SK-N-SH treated with all-trans-retinoic acid at 6 μM for 48 hours (cell line): ENCODE data around the gene MRTFA.

Source experiments
- ATAC-seq: fragments of 200-7000 bp; cut with Tn5 transposase; 3 replicates; pipeline ENCODE4 v1.9.1; 2020; ENCODE audit warnings: mild to moderate bottlenecking, moderate library complexity
- ARNTL ChIP-seq: fragments of 450-650 bp; formaldehyde crosslinking; IDR thresholded peaks from 2 replicates; pipeline ENCODE4 v1.5.0; 2020; ENCODE audit warnings: low read depth, mild to moderate bottlenecking, moderate library complexity, borderline replicate concordance
- BACH2 ChIP-seq: fragments of 250-450 bp; sonication (Bioruptor Pico); IDR thresholded peaks from 2 replicates; pipeline ENCODE4 v1.9.0; 2021; ENCODE audit warnings: mild to moderate bottlenecking, borderline replicate concordance
- CSDC2 ChIP-seq: fragments of 250-450 bp; sonication (Bioruptor Pico); IDR thresholded peaks from 2 replicates; pipeline ENCODE4 v1.5.0; 2020; ENCODE audit warnings: mild to moderate bottlenecking, moderate library complexity
- ESRRG ChIP-seq: fragments of 250-450 bp; sonication (Bioruptor Pico); IDR thresholded peaks from 2 replicates; pipeline ENCODE4 v1.6.1; 2021; ENCODE audit warnings: mild to moderate bottlenecking
- GLIS3 ChIP-seq: fragments of 250-450 bp; sonication (Bioruptor Pico); IDR thresholded peaks from 2 replicates; pipeline ENCODE4 v1.5.0; 2020; ENCODE audit warnings: mild to moderate bottlenecking, moderate library complexity
- ISL1 ChIP-seq: fragments of 250-450 bp; sonication (Bioruptor Pico); IDR thresholded peaks from 2 replicates; pipeline ENCODE4 v2.1.2; 2022; ENCODE audit warnings: mild to moderate bottlenecking, moderate library complexity
- OSR1 ChIP-seq: fragments of 250-450 bp; sonication (Bioruptor Pico); IDR thresholded peaks from 2 replicates; pipeline ENCODE4 v1.8.0; 2022; ENCODE audit warnings: moderate library complexity, mild to moderate bottlenecking, inconsistent platforms
- PPARA ChIP-seq: fragments of 250-450 bp; sonication (Bioruptor Pico); IDR thresholded peaks from 2 replicates; pipeline ENCODE4 v1.5.0; 2020; ENCODE audit warnings: mild to moderate bottlenecking, borderline replicate concordance
- RARB ChIP-seq: fragments of 250-450 bp; sonication (Bioruptor Pico); IDR thresholded peaks from 2 replicates; pipeline ENCODE4 v1.8.0; 2021; ENCODE audit warnings: mild to moderate bottlenecking, moderate library complexity
- SNAI2 ChIP-seq: fragments of 250-450 bp; sonication (Bioruptor Pico); IDR thresholded peaks from 2 replicates; pipeline ENCODE4 v1.5.0; 2020; ENCODE audit warnings: mild to moderate bottlenecking, moderate library complexity
- TCF4 ChIP-seq: fragments of 250-450 bp; sonication (Bioruptor Pico); IDR thresholded peaks from 2 replicates; pipeline ENCODE4 v1.8.0; 2021; ENCODE audit warnings: mild to moderate bottlenecking, moderate library complexity, borderline replicate concordance
- TOX ChIP-seq: fragments of 250-450 bp; sonication (Bioruptor Pico); IDR thresholded peaks from 2 replicates; pipeline ENCODE4 v1.8.0; 2021; ENCODE audit warnings: mild to moderate bottlenecking, moderate library complexity, borderline replicate concordance
- ZC3H10 ChIP-seq: fragments of 250-450 bp; sonication (Bioruptor Pico); IDR thresholded peaks from 2 replicates; pipeline ENCODE4 v1.5.1; 2021; ENCODE audit warnings: mild to moderate bottlenecking, moderate library complexity
- ZFP3 ChIP-seq: fragments of 250-450 bp; sonication (Bioruptor Pico); IDR thresholded peaks from 2 replicates; pipeline ENCODE4 v1.5.0; 2020; ENCODE audit warnings: mild to moderate bottlenecking, moderate library complexity
- ZFP30 ChIP-seq: fragments of 450-650 bp; formaldehyde crosslinking; IDR thresholded peaks from 2 replicates; pipeline ENCODE4 v1.5.0; 2022; ENCODE audit warnings: mild to moderate bottlenecking, moderate library complexity
- ZNF565 ChIP-seq: fragments of 450-650 bp; formaldehyde crosslinking; conservative IDR thresholded peaks from 2 replicates; pipeline ENCODE4 v1.5.0; 2020; ENCODE audit warnings: low read depth, mild to moderate bottlenecking, moderate library complexity
- ZNF70 ChIP-seq: fragments of 450-650 bp; formaldehyde crosslinking; IDR thresholded peaks from 2 replicates; pipeline ENCODE4 v1.5.0; 2020; ENCODE audit warnings: mild to moderate bottlenecking, moderate library complexity
- ZNF8 ChIP-seq: fragments of 450-650 bp; formaldehyde crosslinking; IDR thresholded peaks from 2 replicates; pipeline ENCODE4 v1.5.0; 2020; ENCODE audit warnings: mild to moderate bottlenecking, moderate library complexity
- TF ChIP-seq, protein P1 (sequence below): fragments of 250-450 bp; sonication (Bioruptor Pico); IDR thresholded peaks from 2 replicates; pipeline ENCODE4 v1.5.1; 2021; ENCODE audit warnings: mild to moderate bottlenecking, moderate library complexity
- TF ChIP-seq, protein P2 (sequence below): fragments of 250-450 bp; sonication (Bioruptor Pico); IDR thresholded peaks from 2 replicates; pipeline ENCODE4 v1.8.0; 2021; ENCODE audit warnings: low read depth, mild to moderate bottlenecking, moderate library complexity, borderline replicate concordance
- TF ChIP-seq, protein P3 (sequence below): fragments of 250-450 bp; sonication (Bioruptor Pico); IDR thresholded peaks from 2 replicates; pipeline ENCODE4 v1.5.1; 2020; ENCODE audit warnings: low read depth, mild to moderate bottlenecking, moderate library complexity
- TF ChIP-seq, protein P4 (sequence below): fragments of 250-450 bp; sonication (Bioruptor Pico); IDR thresholded peaks from 2 replicates; pipeline ENCODE4 v1.5.0; 2020; ENCODE audit warnings: mild to moderate bottlenecking, moderate library complexity

MRTFA gene

DNA sequence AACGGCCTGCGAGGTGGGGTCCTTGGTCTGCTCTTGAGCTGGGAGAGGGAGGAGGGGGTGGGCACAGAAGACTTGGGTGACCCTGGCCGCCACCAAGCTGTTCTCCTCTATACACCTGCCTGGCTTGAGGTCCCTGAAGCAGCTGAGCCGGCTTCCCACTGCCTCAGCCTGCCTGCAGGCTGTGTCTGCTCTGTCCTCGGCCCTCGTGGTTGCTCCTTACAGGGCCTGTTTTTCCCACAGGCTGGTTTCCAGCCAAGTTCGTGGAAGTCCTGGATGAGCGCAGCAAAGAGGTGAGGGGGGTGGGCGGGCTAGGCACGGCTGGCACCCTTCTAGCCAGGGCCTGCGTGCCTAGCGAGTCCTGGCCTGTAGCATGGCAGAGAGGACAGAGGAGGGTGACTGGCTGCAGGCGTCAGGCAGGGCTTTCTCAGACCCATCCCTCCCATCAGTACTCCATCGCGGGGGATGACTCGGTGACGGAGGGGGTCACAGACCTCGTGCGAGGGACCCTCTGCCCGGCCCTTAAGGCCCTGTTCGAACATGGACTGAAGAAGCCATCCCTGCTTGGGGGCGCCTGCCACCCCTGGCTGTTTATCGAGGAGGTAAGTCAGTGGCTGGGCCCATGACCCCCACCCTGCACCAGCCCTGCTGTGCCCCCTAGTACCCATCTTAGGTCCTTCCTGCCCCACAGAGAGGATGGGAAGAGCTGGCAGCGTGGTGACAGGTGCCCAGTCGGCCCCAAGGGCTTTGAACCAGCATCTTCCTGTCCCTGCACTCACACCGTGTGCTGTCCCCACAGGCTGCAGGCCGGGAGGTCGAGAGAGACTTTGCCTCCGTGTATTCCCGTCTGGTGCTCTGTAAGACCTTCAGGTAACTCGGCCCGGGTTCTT, 228.4 kb downstream of the MRTFA start:
- TF ChIP-seq ESRRG (CRISPR knock-in tag) (no peak), TCF4 (no peak), ZNF565 (CRISPR knock-in tag) (no peak), SNAI2 (CRISPR knock-in tag) (no peak), CSDC2 (no peak), ZFP30 (CRISPR knock-in tag) (no peak), ZC3H10 (CRISPR knock-in tag) (no peak), ZNF70 (CRISPR knock-in tag) (no peak), ARNTL (CRISPR knock-in tag) (no peak), ZFP3 (CRISPR knock-in tag) (no peak), ISL1 (CRISPR knock-in tag) (no peak), BACH2 (CRISPR knock-in tag) (no peak), ZNF8 (CRISPR knock-in tag) (no peak), RARB (CRISPR knock-in tag) (no peak)
- TF ChIP-seq, protein P1, sequence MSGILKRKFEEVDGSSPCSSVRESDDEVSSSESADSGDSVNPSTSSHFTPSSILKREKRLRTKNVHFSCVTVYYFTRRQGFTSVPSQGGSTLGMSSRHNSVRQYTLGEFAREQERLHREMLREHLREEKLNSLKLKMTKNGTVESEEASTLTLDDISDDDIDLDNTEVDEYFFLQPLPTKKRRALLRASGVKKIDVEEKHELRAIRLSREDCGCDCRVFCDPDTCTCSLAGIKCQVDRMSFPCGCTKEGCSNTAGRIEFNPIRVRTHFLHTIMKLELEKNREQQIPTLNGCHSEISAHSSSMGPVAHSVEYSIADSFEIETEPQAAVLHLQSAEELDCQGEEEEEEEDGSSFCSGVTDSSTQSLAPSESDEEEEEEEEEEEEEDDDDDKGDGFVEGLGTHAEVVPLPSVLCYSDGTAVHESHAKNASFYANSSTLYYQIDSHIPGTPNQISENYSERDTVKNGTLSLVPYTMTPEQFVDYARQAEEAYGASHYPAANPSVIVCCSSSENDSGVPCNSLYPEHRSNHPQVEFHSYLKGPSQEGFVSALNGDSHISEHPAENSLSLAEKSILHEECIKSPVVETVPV: no peak
- TF ChIP-seq, protein P2, sequence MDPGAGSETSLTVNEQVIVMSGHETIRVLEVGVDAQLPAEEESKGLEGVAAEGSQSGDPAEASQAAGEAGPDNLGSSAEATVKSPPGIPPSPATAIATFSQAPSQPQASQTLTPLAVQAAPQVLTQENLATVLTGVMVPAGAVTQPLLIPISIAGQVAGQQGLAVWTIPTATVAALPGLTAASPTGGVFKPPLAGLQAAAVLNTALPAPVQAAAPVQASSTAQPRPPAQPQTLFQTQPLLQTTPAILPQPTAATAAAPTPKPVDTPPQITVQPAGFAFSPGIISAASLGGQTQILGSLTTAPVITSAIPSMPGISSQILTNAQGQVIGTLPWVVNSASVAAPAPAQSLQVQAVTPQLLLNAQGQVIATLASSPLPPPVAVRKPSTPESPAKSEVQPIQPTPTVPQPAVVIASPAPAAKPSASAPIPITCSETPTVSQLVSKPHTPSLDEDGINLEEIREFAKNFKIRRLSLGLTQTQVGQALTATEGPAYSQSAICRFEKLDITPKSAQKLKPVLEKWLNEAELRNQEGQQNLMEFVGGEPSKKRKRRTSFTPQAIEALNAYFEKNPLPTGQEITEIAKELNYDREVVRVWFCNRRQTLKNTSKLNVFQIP (CRISPR knock-in tag): no peak
- TF ChIP-seq, protein P3, sequence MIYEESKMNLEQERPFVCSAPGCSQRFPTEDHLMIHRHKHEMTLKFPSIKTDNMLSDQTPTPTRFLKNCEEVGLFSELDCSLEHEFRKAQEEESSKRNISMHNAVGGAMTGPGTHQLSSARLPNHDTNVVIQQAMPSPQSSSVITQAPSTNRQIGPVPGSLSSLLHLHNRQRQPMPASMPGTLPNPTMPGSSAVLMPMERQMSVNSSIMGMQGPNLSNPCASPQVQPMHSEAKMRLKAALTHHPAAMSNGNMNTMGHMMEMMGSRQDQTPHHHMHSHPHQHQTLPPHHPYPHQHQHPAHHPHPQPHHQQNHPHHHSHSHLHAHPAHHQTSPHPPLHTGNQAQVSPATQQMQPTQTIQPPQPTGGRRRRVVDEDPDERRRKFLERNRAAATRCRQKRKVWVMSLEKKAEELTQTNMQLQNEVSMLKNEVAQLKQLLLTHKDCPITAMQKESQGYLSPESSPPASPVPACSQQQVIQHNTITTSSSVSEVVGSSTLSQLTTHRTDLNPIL (CRISPR knock-in tag): no peak
- TF ChIP-seq, protein P4, sequence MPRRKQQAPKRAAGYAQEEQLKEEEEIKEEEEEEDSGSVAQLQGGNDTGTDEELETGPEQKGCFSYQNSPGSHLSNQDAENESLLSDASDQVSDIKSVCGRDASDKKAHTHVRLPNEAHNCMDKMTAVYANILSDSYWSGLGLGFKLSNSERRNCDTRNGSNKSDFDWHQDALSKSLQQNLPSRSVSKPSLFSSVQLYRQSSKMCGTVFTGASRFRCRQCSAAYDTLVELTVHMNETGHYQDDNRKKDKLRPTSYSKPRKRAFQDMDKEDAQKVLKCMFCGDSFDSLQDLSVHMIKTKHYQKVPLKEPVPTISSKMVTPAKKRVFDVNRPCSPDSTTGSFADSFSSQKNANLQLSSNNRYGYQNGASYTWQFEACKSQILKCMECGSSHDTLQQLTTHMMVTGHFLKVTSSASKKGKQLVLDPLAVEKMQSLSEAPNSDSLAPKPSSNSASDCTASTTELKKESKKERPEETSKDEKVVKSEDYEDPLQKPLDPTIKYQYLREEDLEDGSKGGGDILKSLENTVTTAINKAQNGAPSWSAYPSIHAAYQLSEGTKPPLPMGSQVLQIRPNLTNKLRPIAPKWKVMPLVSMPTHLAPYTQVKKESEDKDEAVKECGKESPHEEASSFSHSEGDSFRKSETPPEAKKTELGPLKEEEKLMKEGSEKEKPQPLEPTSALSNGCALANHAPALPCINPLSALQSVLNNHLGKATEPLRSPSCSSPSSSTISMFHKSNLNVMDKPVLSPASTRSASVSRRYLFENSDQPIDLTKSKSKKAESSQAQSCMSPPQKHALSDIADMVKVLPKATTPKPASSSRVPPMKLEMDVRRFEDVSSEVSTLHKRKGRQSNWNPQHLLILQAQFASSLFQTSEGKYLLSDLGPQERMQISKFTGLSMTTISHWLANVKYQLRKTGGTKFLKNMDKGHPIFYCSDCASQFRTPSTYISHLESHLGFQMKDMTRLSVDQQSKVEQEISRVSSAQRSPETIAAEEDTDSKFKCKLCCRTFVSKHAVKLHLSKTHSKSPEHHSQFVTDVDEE (CRISPR knock-in tag): no peak
- ATAC-seq: no peak

DNA sequence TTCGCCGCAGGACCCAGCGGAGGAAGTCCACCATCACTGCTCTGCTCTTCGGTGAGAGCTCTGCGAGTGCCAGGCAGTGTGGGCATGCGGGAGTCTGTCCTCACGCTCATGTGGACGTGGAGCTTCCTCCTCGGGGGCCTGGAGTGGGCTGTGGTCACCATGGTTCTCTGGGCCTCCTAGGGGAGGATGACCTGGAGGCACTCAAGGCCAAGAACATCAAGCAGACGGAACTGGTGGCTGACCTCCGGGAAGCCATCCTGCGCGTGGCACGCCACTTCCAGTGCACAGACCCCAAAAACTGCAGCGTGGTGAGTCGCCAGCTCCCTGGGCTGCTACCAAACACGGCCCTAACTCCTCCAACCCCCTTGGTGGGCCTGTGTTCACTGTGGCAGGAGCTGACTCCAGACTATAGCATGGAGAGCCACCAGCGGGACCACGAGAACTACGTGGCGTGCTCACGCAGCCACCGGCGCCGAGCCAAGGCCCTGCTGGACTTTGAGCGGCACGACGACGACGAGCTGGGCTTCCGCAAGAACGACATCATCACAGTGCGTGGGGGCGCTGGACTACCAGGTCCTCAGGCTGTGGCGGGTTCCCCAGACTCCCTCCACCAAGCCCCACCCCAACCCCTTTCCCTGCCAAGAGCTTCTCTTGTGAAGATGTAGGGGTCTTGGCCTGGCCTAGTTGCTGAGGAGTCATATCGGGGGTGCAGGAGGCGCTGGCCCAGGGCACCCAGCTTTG, 229.3 kb downstream of the MRTFA start:
- no peak for ATAC-seq
- no peak for TF ChIP-seq OSR1
- no peak for TF ChIP-seq ZFP30 (CRISPR knock-in tag)
- TF ChIP-seq ESRRG (CRISPR knock-in tag): no peak
- TF ChIP-seq ARNTL (CRISPR knock-in tag): no peak
- TF ChIP-seq TCF4: no peak
- TF ChIP-seq ZC3H10 (CRISPR knock-in tag): no peak
- no peak for TF ChIP-seq TOX
- no peak for TF ChIP-seq CSDC2
- TF ChIP-seq BACH2 (CRISPR knock-in tag): no peak
- TF ChIP-seq, protein P4 (CRISPR knock-in tag): no peak
- TF ChIP-seq ZFP3 (CRISPR knock-in tag): no peak
- no peak for TF ChIP-seq ZNF8 (CRISPR knock-in tag)
- no peak for TF ChIP-seq PPARA (CRISPR knock-in tag)
- TF ChIP-seq, protein P1: no peak
- no peak for TF ChIP-seq ZNF70 (CRISPR knock-in tag)
- TF ChIP-seq GLIS3 (CRISPR knock-in tag): no peak
- no peak for TF ChIP-seq ISL1 (CRISPR knock-in tag)
- no peak for TF ChIP-seq SNAI2 (CRISPR knock-in tag)
